GM18526 (cell line): ENCODE data around the gene AMPD3.

ENCODE experiments used
- POLR2A ChIP-seq: IDR thresholded peaks from 3 replicates; pipeline ENCODE4 v1.6.1; 2011; ENCODE audit not compliant: insufficient read length; ENCODE audit errors: extremely low read depth

The AMPD3 gene

GRCh38 chr11:10499874-10500601 is 45.0 kb downstream of the AMPD3 start:
- no peak for TF ChIP-seq POLR2A

- no peak for TF ChIP-seq POLR2A
Observed at GRCh38 chr11:10500757-10501684, 46.0 kb downstream of the AMPD3 start.

- no peak for TF ChIP-seq POLR2A
Observed at GRCh38 chr11:10502065-10502680, 47.1 kb downstream of the AMPD3 start.

DNA sequence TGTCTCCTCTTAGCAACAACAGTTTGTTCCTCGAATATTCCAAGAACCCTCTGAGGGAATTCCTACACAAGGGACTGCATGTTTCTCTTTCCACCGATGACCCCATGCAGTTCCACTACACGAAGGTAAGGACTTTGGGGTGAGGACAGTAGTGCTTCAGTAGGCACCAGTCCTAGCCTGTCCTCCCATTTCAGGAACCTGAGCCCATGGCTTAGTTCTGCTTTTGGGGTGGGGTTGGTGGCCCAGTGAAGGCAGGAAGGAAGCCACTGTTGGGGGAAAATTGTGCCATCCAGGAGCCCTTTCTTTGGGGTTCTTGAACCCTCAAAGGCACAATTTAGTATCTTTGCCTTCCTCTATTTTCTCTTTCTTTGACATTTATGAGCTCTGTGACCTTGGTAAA is 47.7 kb downstream of the AMPD3 start:
- TF ChIP-seq POLR2A: no peak

- no peak for TF ChIP-seq POLR2A
Observed at GRCh38 chr11:10503221-10503620, 48.2 kb downstream of the AMPD3 start.

DNA sequence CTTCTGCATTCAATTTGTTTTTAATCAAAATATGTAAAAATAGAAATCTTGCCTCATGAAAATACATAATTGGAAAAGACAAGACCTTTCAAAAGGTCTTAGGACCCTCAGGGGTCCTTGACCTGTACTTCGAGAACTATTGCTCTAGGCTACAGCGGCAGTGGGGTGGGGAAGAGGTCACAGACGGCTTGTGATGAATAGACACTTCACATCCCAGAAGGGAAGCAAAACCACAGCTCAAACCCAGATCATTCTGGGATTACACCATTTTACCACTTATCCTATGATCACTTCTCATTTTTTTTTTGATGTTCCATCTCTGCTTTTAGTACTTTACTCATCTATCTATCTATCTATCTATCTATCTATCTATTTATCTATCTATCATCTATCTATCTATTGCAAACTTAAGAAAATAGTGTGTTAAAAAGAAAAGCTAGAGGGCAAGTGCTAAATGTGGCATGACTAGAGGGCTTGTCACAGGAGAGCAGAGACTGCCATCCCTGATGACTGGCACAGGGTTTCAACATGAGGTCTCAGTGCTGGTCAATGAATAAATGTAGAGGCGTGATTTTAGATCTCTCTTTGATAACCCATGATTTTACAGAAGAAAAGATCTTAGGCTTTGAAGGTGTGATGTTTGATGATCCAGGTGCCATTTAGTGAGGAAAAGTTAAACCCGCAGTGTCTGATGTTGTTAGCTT is 48.9 kb downstream of the AMPD3 start:
- no peak for TF ChIP-seq POLR2A

GRCh38 chr11:10504490-10504889 is 49.4 kb downstream of the AMPD3 start:
- TF ChIP-seq POLR2A: no peak

GRCh38 chr11:10505278-10506007 is 50.4 kb downstream of the AMPD3 start:
- TF ChIP-seq POLR2A: no peak

DNA sequence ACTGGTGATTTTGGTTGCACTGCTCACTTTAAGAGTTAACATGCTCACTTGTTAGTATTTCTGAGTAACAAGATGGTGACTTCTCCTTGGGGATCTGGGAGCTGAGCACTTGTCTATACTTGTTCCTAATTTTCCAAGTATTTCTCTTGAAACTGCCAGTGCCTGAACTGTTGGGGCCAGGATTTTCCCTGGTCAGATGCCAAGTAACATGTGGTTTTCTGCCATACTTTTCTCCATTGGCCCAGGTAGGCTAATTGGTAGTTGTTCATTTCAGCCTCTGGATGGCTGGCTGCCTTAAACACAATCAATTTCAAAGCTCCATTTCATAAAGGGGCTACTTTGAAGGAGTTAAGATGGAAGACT is 50.9 kb downstream of the AMPD3 start:
- no peak for TF ChIP-seq POLR2A

DNA sequence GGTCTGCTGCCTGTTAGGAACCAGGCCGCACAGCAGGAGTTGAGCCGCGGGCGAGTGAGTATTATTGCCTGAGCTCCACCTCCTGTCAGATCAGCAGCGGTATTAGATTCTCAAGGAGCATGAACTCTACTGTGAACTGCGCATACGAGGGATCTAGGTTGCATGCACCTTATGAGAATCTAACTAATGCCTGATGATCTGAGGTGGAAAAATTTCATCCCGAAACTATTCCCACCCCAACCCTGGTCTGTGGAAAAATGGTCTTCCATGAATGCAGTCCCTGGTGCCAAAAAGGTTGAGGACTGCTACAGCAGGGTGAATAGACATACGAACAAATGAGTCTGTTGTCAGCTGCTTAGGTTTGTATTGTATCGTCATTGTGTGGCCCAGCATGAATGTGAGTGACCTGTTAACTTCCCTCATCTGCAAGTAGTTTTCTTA is 56.1 kb downstream of the AMPD3 start:
- no peak for TF ChIP-seq POLR2A

- TF ChIP-seq POLR2A: no peak
Observed at GRCh38 chr11:10514202-10514601, 59.1 kb downstream of the AMPD3 start.

DNA sequence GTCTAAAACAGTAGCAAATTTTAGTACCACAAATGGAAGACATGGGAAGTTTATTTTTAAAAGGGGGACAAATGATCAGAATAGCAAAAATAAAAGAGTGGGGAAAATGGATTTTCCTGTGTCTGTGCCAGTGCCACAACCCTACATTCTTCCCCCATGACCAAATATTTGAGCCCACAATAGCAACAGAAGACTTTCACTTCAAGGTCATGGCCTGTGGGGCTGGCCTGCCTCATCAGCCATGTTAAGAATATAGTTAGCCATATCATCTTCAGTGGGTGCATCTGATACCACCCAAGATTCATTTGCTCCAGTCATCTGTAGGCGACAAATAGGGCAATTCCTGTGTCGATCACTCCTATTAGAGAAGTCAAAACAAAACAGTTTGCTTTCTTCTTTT is 59.6 kb downstream of the AMPD3 start:
- TF ChIP-seq POLR2A: no peak

GRCh38 chr11:10515418-10515817 is 60.4 kb downstream of the AMPD3 start:
- TF ChIP-seq POLR2A: no peak

DNA sequence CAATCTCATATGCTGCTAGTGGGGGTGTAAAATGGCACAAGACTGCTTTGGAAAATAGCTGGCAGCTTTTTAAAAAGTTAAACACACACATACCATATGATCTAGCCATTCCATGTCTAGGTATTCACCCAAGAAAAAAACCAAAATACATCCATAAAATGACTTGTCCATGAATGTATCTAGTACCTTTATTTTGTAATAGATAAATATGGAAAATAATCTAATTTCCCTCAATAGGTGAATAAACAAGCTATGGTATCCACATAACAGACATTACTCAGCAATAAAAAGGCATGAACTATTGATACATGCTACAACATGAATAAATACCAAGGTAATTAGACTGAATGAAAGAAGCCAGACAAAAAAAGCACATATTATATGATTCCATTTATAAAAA is 63.1 kb downstream of the AMPD3 start:
- no peak for TF ChIP-seq POLR2A

DNA sequence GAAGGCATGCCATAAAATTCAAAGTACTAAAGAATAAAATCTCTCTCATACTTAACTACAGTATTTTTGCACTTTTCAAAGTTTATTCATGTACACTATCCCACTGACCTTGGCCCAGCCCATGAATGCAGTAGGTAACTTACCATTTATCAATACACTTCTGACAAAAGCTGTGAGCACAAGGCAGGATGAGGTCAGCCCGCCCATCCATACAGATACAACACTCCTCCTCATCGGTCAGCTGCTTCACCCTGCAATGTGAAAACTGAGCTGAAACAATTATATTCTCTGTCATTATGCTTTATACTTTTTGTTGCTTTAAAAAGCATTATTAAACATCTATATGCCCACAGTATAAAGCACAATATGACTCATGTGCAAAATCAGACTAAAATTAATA is 63.8 kb downstream of the AMPD3 start:
- no peak for TF ChIP-seq POLR2A
